ENCODE data around the gene MCEE.

DNA sequence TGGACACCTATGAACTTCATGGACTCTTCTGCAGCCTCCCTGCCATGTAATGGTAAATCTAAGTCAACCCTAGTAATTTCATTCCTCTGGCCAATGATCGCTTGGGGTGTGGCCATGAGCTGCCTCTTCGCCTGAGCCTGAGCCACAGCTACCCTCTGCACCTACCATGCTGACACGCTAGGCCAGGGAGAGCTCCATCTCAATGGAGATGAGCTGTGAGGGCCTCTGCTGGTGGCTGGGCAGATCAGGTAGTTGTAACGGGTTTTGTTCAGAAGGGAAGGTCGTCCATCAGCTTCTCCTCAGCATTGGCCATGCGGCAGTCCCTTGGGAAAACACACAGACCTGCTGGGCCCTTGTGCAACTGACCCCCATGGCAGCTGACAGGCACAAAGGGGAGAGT is 24.8 kb upstream of the MCEE start:
- TF ChIP-seq POLR2A (IDR thresholded peaks at IDR 0.05), result no peak
- TF ChIP-seq, protein P1, sequence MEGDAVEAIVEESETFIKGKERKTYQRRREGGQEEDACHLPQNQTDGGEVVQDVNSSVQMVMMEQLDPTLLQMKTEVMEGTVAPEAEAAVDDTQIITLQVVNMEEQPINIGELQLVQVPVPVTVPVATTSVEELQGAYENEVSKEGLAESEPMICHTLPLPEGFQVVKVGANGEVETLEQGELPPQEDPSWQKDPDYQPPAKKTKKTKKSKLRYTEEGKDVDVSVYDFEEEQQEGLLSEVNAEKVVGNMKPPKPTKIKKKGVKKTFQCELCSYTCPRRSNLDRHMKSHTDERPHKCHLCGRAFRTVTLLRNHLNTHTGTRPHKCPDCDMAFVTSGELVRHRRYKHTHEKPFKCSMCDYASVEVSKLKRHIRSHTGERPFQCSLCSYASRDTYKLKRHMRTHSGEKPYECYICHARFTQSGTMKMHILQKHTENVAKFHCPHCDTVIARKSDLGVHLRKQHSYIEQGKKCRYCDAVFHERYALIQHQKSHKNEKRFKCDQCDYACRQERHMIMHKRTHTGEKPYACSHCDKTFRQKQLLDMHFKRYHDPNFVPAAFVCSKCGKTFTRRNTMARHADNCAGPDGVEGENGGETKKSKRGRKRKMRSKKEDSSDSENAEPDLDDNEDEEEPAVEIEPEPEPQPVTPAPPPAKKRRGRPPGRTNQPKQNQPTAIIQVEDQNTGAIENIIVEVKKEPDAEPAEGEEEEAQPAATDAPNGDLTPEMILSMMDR (IDR thresholded peaks at IDR 0.05), result peak in 1 of 5 experiments; percentile 15
- no peak for TF ChIP-seq POLR2AphosphoS5 (IDR thresholded peaks at IDR 0.05)
- no peak for TF ChIP-seq EP300 (IDR thresholded peaks at IDR 0.05; ENCODE audit: low read depth)
